Measurements from ENCODE around the gene ABCC11. TPM values are rescaled to one million over a fixed set of nuclear protein-coding genes. Genes with fewer than 3 reads are reported as not detected.

Gene ABCC11
- total and polyA plus RNA-seq, 2 of the 4 experiments (the other 2 are of a cell fraction) = 0.09 to 0.18 TPM

DNA sequence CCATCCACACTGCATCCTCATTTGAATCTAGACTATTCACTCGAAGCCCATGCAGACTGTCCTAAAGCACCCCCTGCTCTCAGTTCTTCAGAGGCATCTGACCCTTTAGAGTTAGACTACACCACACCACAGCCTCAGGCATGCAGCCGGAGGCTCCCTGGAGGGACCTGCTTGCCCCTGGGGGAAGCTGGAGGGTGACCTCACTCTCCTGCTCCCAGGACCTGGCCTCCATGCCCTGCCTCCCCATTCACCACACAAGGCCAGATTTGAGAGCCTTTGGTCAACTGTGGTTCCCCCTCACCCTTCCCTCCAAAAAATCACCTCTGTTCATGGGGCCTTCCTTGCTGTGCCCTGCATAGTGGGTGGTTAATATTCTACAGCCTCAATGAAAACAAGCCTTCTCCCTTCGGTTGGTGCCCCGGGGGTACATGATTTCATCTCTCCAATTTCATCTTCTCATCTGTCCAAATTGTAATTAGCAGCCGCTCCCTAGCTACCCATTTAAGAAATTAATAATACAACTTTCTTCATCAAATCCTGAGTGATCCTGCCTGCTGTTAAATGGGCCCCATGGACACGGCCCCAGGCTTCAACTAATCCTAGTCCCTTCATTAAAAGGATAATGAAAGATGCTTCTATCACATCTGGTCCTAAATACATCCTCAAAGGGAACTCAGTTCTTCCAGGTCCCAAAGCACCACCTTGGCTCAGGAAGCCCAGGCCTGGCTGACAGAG, 116.0 kb downstream of the ABCC11 start:
- dilution Hi-C loops (cut with HindIII; ENCODE audit: low sequenced_read_pairs, unreplicated experiment) = no loop called here
- Histone ChIP-seq H3K9me1 (ENCODE audit: insufficient read depth, low read length) (peaks cover 15% of the 10 kb centered on the region), H2BK120ac (ENCODE audit: low read depth, low read length) (peak overlapping the region; percentile 20; the same call in 1 of the 2 replicates), H2AK9ac (replicated peaks; ENCODE audit: low read depth, low read length, poor library complexity) (no peak overlapping the region), H3K4me3 (ENCODE audit: insufficient read depth, low read depth, low read length) (no peak overlapping the region), H3K14ac (replicated peaks; ENCODE audit: low read depth, low read length) (no peak overlapping the region), H2BK15ac (ENCODE audit: low read depth, low read length) (no peak overlapping the region), H3K79me1 (ENCODE audit: low read depth in 1 of 2, low read length in 2 of 2) (no peaks in the 10 kb centered on the region), H3K4ac (ENCODE audit: low read depth, low read length) (no peak overlapping the region), H3K18ac (ENCODE audit: low read depth, low read length) (no peak overlapping the region), H2BK5ac (ENCODE audit: low read depth, low read length, poor library complexity, severe bottlenecking) (no peak overlapping the region), H4K20me1 (ENCODE audit: insufficient read depth, low read length) (no peaks in the 10 kb centered on the region), H3K27me3 (ENCODE audit: control insufficient read depth, insufficient read depth, low read length) (no peaks in the 10 kb centered on the region), H3K9ac (ENCODE audit: low read depth, low read length) (no peak overlapping the region), H3K36me3 (ENCODE audit: control insufficient read depth, insufficient read depth, low read length) (no peaks in the 10 kb centered on the region), H4K5ac (ENCODE audit: low read depth, low read length) (no peak overlapping the region), H3K56ac (ENCODE audit: extremely low read depth, insufficient read depth, low read length) (no peak overlapping the region), H3K4me1 (ENCODE audit: control insufficient read depth, insufficient read depth, low read length) (peaks cover 14% of the 10 kb centered on the region), H3K9me3 (ENCODE audit: control insufficient read depth, insufficient read depth, low read length) (no peaks in the 10 kb centered on the region), H4K8ac (ENCODE audit: low read depth in 2 of 2, low read length in 2 of 2) (no peak overlapping the region), H2BK20ac (ENCODE audit: low read depth, low read length) (0 out of 2 replicates have a peak overlapping the region, but pooled peaks have one; percentile 0), H3K27ac (ENCODE audit: insufficient read depth, low read length) (no peak overlapping the region), H2AK5ac (ENCODE audit: low read depth, low read length) (0 out of 2 replicates have a peak overlapping the region, but pooled peaks have one; percentile 32), H3K23ac (ENCODE audit: low read depth, low read length) (no peak overlapping the region), H4K91ac (ENCODE audit: insufficient read depth, low read depth, low read length) (peak overlapping the region; percentile 6; the same call in 1 of the 2 replicates), H2AFZ (replicated peaks; ENCODE audit: low read length, poor library complexity) (no peak overlapping the region), H3K4me2 (ENCODE audit: low read depth, low read length) (no peak overlapping the region)
- ChIA-PET CTCF (no interaction called here), POLR2A (ENCODE audit: unreplicated experiment) (no interaction called here)
- TF ChIP-seq NFE2L2 (IDR thresholded peaks at IDR 0.05; ENCODE audit: low read depth, low read length) (no peak), POLR2A (IDR thresholded peaks at IDR 0.05; ENCODE audit: low read depth, low read length) (no peak), RFX5 (IDR thresholded peaks at IDR 0.05; ENCODE audit: low read depth, low read length) (no peak), MAZ (IDR thresholded peaks at IDR 0.05; ENCODE audit: borderline replicate concordance, low read depth, low read length) (no peak), CEBPB (IDR thresholded peaks at IDR 0.05; ENCODE audit: low read depth, low read length) (no peak), BHLHE40 (IDR thresholded peaks at IDR 0.05; ENCODE audit: low read depth, low read length) (no peak), RCOR1 (IDR thresholded peaks at IDR 0.05; ENCODE audit: insufficient replicate concordance, low read length) (no peak), CHD1 (IDR thresholded peaks at IDR 0.05; ENCODE audit: low read depth, low read length) (no peak)
- TF ChIP-seq, protein P1, sequence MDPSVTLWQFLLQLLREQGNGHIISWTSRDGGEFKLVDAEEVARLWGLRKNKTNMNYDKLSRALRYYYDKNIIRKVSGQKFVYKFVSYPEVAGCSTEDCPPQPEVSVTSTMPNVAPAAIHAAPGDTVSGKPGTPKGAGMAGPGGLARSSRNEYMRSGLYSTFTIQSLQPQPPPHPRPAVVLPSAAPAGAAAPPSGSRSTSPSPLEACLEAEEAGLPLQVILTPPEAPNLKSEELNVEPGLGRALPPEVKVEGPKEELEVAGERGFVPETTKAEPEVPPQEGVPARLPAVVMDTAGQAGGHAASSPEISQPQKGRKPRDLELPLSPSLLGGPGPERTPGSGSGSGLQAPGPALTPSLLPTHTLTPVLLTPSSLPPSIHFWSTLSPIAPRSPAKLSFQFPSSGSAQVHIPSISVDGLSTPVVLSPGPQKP (IDR thresholded peaks at IDR 0.05; ENCODE audit: borderline replicate concordance, low read depth, low read length) = no peak
- in situ Hi-C loops (cut with MboI; ENCODE audit: low sequenced_read_pairs) = no loop called here
- intact Hi-C loops (cut with micrococcal nuclease) = no loop called here
- no peak for ATAC-seq (ENCODE audit: low read depth)
- BruUV-seq (replicated peaks) = no TSS peak
- DNase-seq = no peak
- 80% methylated on average over 3 of the region's 6 CpGs; no CpG with 5 or more reads in 1 of the 2 experiments for WGBS, 2 experiments (ENCODE audit: extremely low coverage in 2 of 2, insufficient read length in 1 of 2)

All from IMR-90 (cell line).